ENCODE data around the gene SYT12. TPM values are rescaled to one million over a fixed set of nuclear protein-coding genes. Genes with fewer than 3 reads are reported as not detected.

SYT12 gene
- total RNA-seq, 4 donors from 2014 or later, result 0.33 to 0.64 TPM; not detected in 2

- in situ Hi-C loops (cut with MboI; ENCODE audit: low sequenced_read_pairs in 4 of 4), result no loop called here
Measured at GRCh38 chr11:67098799-67099429, 76.0 kb downstream of the SYT12 start.

GRCh38 chr11:67099831-67100324 lies 76.9 kb downstream of the SYT12 start:
- Histone ChIP-seq H3K27ac (no peak overlapping the region), H3K4me1 (no peaks in the 10 kb centered on the region), H3K36me3 (no peaks in the 10 kb centered on the region), H3K9me3 (no peaks in the 10 kb centered on the region), H3K4me3 (no peak overlapping the region), H3K27me3 (no peaks in the 10 kb centered on the region)
- DNase-seq, result no peak
- TF ChIP-seq CTCF (IDR thresholded peaks at IDR 0.05 in 4 of 5, conservative IDR thresholded peaks at IDR 0.05 in 1 of 5) (no peak), POLR2A (IDR thresholded peaks at IDR 0.05) (no peak)
- ATAC-seq, result no peak
- intact Hi-C loops (cut with DNase I; ENCODE audit: low total_unique reads) (no loop called here), in situ Hi-C loops (cut with MboI; ENCODE audit: low sequenced_read_pairs in 4 of 4) (no loop called here)

More at GRCh38 chr11:67098799-67099429, 76.0 kb downstream of the SYT12 start:
- no peak overlapping the region for H3K4me3 ChIP-seq
- no peaks in the 10 kb centered on the region for H3K36me3 ChIP-seq
- no peaks in the 10 kb centered on the region for H3K9me3 ChIP-seq
- no peak overlapping the region for H3K27ac ChIP-seq
- TF ChIP-seq CTCF (IDR thresholded peaks at IDR 0.05 in 4 of 5, conservative IDR thresholded peaks at IDR 0.05 in 1 of 5) (no peak), POLR2A (IDR thresholded peaks at IDR 0.05) (no peak)
- no peaks in the 10 kb centered on the region for H3K4me1 ChIP-seq
- ATAC-seq (peak in 1 of 2 donors; percentile 42), DNase-seq (no peak)
- no peaks in the 10 kb centered on the region for H3K27me3 ChIP-seq
- intact Hi-C loops (cut with DNase I; ENCODE audit: low total_unique reads), result no loop called here

Small RNA genes lying within 50 kb of the gene (microRNA-seq; reads per million reads assigned to microRNA genes)
- gene MIR6860 (ENCODE audit: borderline replicate concordance in 2 of 2), result 0 reads per million in 2 donors

Other genes with a start within 250 kb of the SYT12 start
- gene RCE1, start 179.7 kb upstream of the SYT12 start, total RNA-seq, result 10 to 100 TPM in 1 of 4 donors, 1 to 10 TPM in 3; 6.6 to 11.8 (median 8.3) TPM
- gene LRFN4, start 166.1 kb upstream of the SYT12 start, total RNA-seq, result 10 to 100 TPM in 2 of 4 donors, 1 to 10 TPM in 2; 8.6 to 12.1 (median 10.1) TPM
- gene PC, start 64.8 kb upstream of the SYT12 start, total RNA-seq, result 10 to 100 TPM; 13.1 to 67.6 (median 32.1) TPM
- not detected for gene C11orf86, start 47.8 kb upstream of the SYT12 start, total RNA-seq
- 10 to 100 TPM; 18.9 to 87.0 (median 24.4) TPM for gene RHOD, start 33.7 kb downstream of the SYT12 start, total RNA-seq
- gene KDM2A, start 96.1 kb downstream of the SYT12 start, total RNA-seq, result 10 to 100 TPM; 34.8 to 55.0 (median 44.9) TPM
- gene GRK2, start 243.3 kb downstream of the SYT12 start, total RNA-seq, result 10 to 100 TPM; 40.2 to 79.8 (median 68.4) TPM